ENCODE data around the gene ANKRD18A. TPM values are rescaled to one million over a fixed set of nuclear protein-coding genes. Genes with fewer than 3 reads are reported as not detected.

The ANKRD18A gene
- 1 to 10 TPM in 1 of 12 donors, under 1 TPM in 4, not detected in 7; 0.07 to 1.2 (median 0.28) TPM for polyA plus RNA-seq (ENCODE audit: insufficient read length in 12 of 12)
- long read RNA-seq, donor 1, result 0 reads
- long read RNA-seq, donor 2, result 0 reads
- long read RNA-seq, donor 3, result 0 reads
- long read RNA-seq, donor 4, result 0 reads
- long read RNA-seq, donor 5, result 0 reads
- long read RNA-seq, donor 6, result 0 reads
- long read RNA-seq, donor 7, result 0 reads
- long read RNA-seq, donor 8, result 0 reads
- long read RNA-seq, donor 9, result 0 reads
- long read RNA-seq, donor 10, result 0 reads
- long read RNA-seq, donor 11, result 0 reads

DNA sequence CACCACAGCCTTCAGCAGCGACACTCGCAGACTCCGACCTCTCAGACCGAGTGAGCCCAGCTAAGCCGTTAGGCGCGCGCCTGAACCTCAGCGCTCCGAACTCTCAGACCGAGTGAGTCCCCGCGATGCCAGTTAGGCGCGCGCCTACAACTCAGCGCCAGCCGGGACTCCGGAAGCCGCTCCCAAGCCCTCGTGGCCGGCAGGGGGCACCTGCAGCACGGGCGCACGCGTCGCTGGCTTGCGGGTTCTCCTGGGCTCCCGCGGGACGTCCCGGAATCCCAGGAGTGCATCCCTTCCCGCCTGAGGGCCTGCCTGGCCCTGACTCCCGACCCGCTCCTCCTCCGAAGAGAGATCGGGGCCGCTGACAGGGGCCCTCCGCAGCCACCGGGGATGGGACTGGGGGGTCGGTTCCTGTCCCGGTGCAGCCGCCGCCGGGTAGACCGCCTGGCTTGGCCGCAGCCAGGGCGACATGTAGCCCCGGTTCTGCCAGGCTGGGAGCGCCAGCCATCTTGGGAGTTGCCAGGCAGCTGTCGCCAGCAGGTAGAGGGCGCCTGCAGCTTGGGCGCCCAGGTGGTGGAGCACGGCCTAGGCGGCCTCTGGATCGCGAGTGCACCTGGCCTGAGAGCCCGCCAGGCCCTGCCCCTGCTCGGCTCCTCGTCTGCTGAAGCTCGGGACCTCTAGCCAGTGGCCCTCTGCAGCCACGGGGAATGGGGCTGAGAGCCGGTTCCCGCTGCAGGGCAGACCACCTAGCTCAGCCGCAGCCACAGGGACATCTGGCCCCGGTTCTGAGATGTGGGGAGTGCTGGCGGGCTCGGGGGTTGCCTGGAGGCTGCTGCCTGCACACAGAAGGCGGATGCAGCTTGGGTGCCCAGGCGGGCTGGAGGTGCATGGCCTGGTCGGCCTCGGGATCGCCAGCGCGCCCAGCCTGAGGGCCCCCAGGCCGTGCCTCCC, at the start of gene ANKRD18A:
Gene ANKRD18A, minus strand, starts transcription at position 114 of the 951 bp plus-strand sequence. CDS start 311 bp downstream, outside the sequence.
- DNase-seq, result peak; percentile 15

DNA sequence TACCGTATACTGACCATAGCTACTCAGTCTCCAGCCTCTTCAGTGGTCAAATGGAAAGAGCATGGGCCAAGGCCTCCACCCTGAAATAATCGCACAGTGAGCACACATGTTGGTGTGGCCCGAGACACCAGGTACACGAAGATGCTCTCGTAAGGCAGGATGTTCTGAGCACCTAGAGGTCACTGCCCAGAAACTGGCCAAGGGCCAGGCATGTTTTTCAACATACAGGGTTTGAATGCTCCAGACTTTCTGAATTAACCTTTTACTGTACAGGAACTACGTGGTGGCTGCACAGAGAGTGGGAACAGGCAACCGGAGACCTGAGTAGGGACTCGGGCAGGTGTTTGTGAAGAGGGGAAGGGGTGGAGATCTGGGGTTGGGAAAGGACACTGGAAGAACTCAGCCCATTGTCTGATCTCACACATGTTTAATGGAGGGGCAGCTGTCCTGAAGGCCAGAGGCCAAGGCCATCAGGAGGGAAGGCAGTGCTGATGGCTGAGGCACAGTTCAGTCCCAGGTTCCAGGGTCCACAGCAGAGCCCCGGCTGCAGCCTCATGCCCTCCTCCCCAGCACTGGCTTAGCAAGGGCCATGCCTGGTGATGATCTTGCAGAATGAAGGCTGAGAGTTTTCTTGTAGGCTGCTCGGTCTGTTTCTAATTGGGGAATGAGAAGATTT, 48.5 kb upstream of the ANKRD18A start:
- DNase-seq, result no peak

DNA sequence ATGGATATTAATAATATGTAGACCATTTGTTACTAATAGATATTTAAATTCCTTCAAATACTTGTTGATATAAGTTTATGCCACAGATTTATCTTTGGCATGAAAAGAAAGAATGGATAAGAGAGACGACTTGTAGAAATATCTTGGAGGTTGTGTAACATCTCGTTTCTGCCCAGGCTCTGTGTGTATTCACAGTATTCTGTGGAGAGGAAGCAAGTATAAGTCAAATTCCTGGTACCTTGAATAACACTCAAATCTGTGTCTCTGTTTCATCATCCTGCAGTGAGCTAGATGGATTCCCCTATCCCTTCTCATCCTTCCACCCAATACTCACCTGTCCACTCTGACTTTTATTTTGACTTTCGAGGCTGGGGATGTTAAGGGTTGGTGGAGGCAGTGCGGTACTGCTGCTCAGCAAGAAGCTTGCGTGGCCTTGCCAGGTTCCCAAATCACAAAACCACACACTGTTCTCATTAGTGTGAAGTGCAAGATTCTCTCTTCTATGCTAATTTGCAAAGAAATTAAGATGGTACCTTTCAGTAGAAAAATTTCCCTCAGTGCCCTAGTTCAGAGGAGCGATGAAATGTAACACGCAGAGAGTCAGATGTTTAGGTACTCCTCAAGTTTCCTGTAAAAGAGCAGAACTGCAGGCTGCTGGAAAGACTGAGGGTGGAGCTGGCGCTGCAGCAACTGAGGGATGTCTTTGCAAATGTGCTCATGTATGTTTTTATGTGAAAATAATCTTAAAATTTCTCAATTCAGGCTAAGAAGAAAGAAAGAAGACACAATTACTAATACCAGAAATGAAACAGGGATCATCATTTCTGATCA, 42.6 kb upstream of the ANKRD18A start:
- no peak for DNase-seq

DNA sequence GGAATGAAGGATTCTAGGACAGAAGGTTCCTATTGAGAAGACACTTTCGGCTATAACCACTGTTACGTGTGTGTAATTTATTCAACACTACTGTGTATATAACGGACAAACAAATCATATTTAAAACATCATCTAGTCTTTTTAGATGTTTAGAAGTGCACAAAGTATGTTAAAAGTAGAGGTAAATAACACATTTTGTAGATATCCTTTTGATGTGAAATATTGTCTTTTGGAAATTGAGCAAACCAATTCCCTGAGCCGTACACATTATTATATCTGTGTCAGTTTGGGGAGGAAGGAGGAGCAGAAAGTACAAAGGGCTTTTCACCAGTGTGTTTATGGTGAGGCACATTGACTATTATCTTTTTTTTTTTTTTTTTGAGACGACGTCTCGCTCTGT, 39.1 kb upstream of the ANKRD18A start:
- DNase-seq, result no peak

DNA sequence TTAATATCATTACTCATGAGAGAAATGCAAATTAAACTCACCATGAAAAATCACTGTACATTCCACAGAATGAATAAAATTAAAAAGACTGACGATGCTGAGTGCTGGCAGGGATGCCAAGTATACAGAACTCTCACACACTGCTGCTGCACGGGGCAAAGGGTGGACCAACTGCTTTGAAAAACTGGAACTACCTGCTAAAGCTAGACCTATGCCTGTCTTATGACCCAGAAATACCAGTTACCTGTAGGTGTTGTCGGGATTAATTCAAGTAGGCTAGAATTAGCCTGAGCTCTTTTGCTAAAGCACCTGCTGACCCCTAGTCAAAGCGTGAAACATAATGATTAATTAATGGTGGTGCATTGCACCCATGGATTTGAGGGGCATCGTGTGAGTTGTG, 36.5 kb upstream of the ANKRD18A start:
- no peak for DNase-seq

DNA sequence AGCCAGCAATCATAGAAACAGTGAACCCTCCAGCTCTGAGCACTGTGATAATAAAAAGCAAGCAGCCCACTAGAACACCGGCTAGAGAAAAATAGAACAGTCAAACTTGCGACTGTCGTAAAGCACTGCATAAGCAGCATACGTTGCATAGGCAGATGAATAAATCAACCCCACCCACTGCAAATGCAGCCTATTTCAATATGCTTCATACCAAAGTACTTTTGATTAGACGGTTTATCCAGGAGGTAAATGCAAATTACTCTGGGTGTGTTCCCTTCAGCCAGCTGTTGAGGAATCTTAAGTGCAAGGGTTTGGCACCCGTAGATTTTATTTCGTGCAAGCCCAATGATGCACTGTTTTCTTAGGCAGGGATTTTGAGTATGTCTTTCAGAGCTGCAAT, 32.1 kb upstream of the ANKRD18A start:
- DNase-seq, result no peak

DNA sequence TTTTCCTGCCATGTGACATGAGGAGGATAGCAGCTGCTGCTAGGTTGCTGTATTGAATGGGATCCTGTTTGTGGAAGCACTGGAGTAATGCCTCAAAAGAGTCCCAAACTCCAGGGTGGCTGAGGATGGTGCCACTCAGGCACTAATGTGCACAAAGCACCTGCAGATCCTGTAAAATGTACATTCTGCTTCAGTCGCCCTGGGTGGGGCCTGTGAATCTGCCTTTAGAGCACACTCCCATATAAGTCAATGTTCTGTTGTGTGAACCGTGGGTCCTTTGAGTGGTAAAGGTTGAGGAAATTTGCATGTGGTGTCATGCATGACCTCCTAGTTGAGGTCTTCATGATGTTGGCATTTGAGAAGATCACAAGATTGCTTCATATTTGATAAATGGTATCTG, 31.6 kb upstream of the ANKRD18A start:
- no peak for DNase-seq

DNA sequence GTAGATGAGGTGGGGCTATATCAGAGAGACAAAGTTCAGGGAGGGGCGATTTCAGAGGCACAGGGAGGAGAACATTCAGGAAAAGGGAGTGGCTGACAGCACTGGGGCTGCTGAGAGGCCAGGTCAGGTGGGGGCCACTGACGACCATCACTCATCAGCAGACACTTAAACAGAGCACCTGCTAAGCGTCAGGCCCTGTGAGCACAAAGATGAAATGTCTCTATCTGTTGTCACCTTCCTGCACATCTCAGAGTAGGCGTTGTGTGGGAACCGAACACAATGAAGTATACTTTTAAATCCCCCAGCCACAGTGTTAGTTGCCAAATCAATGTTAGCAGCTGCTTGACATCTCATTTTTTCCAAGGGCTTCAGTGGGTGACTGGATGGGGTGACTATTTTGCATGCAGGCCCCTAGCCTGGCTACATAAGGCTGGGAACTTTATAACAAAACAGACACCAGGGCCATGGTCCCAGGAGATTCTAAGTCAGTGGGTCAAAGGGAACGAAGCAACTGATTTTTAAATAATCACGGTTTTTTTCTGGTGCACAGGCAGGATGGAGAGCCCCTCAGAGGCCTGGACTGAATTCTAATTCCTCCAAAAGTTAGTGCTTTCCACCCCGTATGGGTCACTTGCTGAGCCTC, 31.1 kb upstream of the ANKRD18A start:
- DNase-seq, result no peak

DNA sequence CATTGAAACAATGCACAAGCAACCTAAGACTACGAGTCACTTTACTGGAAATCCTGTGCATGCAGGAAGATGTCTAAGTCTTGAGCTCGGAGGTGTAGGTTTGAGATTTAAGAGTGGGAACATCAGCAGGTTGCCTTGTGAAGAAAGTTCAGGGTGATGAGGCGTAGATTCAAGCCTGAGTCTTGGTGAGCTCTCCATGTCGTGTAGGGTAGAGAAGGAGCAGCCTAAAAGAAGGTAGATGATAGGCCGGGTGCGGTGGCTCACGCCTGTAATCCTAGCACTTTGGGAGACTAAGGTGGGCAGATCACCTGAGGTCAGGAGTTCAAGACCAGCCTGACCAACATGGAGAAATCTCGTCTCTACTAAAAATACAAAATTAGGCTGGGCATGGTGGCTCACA, 30.2 kb upstream of the ANKRD18A start:
- DNase-seq, result no peak

DNA sequence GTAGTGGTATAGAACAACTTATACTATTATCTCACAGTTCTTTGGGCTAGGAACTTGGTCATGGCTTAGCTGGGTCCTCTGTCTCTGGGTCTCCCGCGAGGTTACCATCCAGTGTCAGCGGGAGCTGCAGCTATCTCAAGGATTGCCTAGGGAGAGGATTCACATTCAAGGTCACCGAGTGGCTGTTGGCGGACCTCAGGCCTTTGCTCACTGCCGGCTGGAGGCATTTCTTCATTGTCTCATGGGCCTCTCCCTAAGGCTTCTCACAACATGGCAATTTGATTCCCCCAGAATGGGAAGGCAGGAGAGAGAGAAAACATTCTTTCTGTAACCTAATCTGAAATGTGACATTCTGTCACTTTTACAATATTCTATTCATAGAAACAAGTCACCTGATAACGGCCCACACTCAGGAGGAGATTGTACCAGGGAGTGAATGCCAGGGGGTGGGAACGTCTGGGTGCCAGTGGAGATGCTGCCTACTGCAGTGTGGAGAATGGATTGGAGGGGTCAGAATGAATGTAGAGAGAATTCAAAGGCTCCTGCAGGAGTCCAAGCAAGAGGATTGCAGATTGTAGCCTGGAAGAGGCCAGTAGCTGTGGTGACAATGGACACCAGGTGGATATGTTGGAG, 29.5 kb upstream of the ANKRD18A start:
- DNase-seq, result no peak

DNA sequence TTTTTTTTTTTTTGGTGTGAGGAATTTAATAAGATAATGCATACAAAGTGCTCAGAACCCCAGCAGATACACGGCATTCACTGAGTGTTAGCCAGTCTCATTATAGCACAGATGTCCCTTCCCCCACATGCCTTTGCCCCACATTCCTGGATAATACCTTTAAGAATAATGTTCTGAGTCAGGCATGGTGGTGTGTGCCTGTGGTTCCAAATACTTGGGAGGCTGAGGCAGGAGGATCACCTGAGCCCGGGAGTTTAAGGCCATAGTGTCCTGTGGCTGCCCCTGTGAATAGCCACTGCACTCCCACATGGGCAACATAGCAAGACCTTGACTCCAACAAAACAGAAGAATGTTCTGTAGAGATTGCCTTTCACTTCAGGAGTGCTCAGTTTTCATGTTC, 24.2 kb upstream of the ANKRD18A start:
- DNase-seq, result no peak

DNA sequence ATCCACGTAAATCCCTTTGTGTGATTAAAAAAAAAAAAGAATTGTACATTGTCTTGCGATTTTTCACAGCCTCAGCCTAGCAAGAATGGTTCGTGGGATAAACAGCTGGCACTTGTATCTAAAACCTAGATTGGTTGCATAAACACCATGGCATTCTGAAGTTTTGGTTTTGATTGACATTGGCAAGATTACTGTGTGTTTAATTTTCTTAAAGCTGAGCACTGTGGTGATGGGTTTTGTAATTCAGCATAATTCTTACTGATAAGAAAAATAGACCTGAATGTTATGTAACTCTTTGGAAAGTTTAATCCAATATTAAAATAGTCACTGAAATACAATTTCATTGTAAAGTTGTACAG, 23.4 kb upstream of the ANKRD18A start:
- no peak for DNase-seq

DNA sequence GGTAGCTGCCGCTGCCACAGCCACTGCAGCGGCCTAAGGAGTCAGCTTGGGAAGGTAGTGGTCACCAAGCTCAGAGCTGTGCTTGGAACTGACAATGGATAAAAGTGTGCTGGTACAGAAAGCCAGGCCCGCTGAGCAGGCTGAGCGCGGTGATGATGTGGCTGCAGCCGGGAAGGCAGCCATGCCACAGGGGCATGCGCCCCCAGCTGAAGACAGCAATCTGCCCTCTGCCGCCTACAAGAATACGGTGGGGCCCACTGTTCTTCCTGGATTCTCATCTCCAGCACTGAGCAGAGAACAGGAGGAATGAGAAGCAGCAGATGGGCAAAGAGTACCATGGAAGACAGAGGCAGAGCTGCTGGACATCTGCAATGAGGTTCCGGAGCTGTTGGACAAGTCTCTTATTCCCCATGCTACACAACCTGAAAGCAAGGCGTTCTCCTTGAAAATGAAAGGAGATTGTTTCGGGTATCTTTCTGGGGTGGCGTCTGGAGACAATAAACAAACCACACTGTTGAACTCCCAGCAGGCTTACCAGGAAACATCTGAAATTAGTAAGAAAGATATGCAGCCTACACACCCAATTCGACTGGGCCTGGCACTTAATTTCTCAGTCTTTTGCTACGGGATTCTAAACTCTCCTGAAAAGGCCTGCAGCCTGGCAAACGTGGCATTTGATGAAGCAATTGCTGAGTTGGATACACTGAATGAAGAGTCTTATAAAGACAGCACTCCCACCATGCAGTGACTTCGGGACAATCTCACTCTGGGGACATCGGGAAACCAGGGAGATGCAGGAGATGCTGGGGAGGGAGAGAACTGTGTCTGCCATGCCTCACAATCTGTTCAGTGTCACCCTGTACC, 22.8 kb upstream of the ANKRD18A start:
- no peak for DNase-seq

DNA sequence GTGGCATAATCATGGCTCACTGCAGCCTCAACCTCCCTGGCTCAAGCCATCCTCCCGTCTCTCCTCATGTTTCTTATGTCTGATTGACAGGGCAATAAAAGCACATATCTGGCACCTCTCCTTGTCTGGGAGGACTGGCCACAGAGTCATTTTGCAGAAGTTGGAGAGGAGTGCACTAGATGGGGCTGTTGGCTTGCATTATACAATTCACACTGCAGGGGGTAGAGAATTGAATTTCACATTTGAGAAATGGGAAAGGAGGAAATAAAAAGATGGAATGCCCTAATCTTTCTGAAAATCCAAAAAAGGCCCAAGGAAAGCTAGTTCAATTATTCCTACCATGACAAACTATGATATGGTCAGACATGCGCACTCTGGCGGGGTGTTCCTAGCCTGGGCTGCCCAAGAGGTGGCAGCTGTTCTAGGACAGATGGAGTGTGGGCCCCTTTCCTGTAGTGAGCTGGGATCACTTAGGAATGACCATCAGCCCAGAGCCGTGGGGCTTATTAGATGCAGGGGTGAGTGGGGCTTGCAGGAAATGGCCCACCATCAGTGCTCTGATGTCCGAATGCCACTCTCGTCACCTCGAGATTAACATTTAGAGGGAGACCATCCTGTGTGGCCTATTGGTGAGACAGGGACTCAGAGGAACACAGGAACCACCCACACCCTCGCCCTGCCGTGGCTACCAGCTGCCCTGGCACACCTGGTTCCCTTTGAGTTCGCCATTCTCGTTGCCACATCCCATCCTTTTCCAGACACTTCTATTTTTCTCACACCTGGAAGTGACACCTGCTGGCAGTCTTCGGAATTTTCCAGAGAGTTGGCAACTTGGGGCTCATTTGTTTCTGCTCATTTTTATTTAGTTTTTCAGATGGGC, 21.8 kb upstream of the ANKRD18A start:
- DNase-seq, result peak; percentile 43

DNA sequence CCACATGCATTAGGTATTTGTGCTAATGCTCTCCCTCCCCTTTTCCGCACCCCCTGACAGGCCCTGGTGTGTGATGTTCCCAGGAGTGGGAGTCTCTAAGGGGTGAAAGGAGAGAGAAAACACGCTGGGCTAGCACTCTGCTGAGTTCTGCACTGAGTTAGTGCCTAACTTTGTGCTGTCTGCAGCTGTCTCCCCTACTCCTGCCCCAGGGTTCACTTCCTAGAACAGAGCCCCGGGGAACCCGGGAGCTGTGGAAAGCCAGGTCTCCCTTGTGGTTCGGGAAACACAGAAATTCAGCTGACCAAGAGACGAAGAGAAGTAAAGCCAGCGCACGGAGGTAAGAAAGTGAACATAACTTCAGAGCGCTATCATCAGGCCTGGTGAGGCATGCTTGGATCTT, 20.7 kb upstream of the ANKRD18A start:
- DNase-seq, result no peak

DNA sequence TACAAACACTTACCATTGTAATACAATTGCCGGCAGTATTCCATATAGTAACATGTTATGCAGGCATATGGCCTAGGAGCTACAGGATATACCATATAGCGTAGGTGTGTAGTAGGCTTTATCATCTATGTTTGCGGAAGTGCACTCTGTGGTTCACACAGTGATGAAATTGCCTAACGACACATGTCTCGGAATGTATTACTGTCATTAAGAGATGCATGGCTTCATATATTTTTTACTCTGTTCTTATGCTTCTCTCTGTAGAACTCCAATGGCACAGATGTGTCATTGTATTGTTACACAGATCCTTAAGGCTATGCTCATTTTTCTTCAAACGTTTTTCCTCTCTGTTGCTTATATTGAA, 19.2 kb upstream of the ANKRD18A start:
- DNase-seq, result no peak

DNA sequence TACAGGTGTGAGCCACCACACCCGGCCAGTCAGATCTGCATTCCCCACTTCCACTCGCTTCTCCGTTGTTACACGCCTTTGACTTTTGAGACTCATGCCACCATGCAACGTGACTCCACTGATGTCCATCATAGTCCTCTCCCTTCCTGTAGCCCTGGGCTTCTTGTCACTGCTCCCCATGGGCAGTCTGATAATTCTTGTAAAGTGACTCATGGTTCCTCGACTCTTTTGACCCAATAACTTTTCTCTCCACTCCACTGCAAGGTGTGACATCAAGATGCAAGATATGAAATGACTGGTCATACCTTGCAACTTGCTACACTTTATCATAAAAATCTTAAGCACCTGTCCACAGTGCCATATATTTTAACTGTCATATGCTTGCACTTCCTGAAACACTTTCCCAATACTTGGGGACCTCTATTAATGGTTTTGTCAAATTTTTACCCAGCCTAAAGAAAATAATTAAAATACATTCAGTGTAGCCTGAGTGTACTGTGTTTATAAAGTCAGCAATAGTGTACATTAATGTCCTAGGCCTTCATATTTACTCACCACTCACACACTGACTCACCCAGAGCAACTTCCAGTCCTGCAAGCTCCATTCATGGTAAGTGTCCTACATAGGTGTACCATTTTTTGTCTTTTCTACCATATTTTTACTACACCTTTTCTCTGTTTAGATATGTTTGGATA, 18.6 kb upstream of the ANKRD18A start:
- no peak for DNase-seq

DNA sequence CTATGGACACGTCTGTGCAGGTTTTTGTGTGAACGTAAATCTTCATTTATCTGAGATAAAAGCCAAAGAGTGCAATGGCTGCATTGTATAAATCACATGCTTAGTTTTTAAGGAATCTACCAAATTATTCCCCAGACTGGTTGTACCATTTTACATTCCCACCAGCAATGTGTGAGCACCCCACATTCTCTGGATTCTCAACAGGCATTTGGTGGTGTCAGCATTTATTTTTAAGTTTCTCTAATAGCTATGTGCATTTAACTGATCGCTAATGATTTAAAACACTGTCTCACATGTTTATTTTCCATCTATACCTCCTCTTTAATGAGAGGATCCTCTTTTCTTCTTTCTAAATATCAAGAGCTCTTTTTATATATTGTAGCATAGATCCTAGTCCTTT, 13.9 kb upstream of the ANKRD18A start:
- DNase-seq, result no peak

Measured in muscle of arm (tissue), 14 donors.